ENCODE data around the gene EGFL8. TPM values are rescaled to one million over a fixed set of nuclear protein-coding genes. Genes with fewer than 3 reads are reported as not detected.

Gene EGFL8
- total and polyA plus RNA-seq, 9 of the 15 experiments (the other 6 are each of a cell fraction or from before 2014, with no cell fraction given): 2.2 to 47.4 (median 14.2) TPM

- TF ChIP-seq SLC30A9 (CRISPR knock-in tag; IDR thresholded peaks at IDR 0.05) (no peak), FUS (optimal IDR thresholded peaks at IDR 0.05; ENCODE audit: low read depth, low read length) (no peak), ARID2 (IDR thresholded peaks at IDR 0.05) (peak; percentile 7; the same call in 1 of the 2 replicates), ZBTB9 (CRISPR knock-in tag; IDR thresholded peaks at IDR 0.05) (no peak), NFE2L1 (tag; IDR thresholded peaks at IDR 0.05; ENCODE audit: borderline replicate concordance, low read depth) (no peak), SIN3B (IDR thresholded peaks at IDR 0.05; ENCODE audit: low read depth) (peak; percentile 60; the same call in 1 of the 2 replicates), GABPA (tag; conservative IDR thresholded peaks at IDR 0.05; ENCODE audit: low read depth) (peak; percentile 94), ARHGAP35 (IDR thresholded peaks at IDR 0.05; ENCODE audit: partially characterized antibody) (no peak), ZNF780A (CRISPR knock-in tag; IDR thresholded peaks at IDR 0.05) (no peak), ETV1 (tag; conservative IDR thresholded peaks at IDR 0.05; ENCODE audit: low read depth) (peak; percentile 92), ZNF354B (CRISPR knock-in tag; IDR thresholded peaks at IDR 0.05) (no peak), CREM (IDR thresholded peaks at IDR 0.05; ENCODE audit: low read depth) (peak; percentile 99), ILF3 (IDR thresholded peaks at IDR 0.05; ENCODE audit: borderline replicate concordance) (no peak), ZNF436 (CRISPR knock-in tag; IDR thresholded peaks at IDR 0.05) (no peak), CREBBP (IDR thresholded peaks at IDR 0.05; ENCODE audit: low read depth, low read length) (no peak), ZBTB43 (CRISPR knock-in tag; IDR thresholded peaks at IDR 0.05) (no peak; the same call in 1 of the 2 replicates), CGGBP1 (CRISPR knock-in tag; IDR thresholded peaks at IDR 0.05) (no peak), PATZ1 (CRISPR knock-in tag; IDR thresholded peaks at IDR 0.05; ENCODE audit: borderline replicate concordance) (no peak), RBM25 (IDR thresholded peaks at IDR 0.05; ENCODE audit: low read depth, low read length, severe bottlenecking) (no peak), CC2D1A (IDR thresholded peaks at IDR 0.05) (no peak), POLR2H (tag; IDR thresholded peaks at IDR 0.05; ENCODE audit: low read depth) (no peak), SPI1 (IDR thresholded peaks at IDR 0.05; ENCODE audit: borderline replicate concordance, low read depth, low read length) (peak; percentile 29; the same call in 1 of the 2 replicates), TAL1 (IDR thresholded peaks at IDR 0.05) (0 out of 2 replicates have a peak, but pooled peaks have one; percentile 2)
Measured at GRCh38 chr6:32153564-32154513, 10.6 kb upstream of the EGFL8 start, which contains the start of gene PPT2 (continued).

Data from K562 (cell line).